Measurements from ENCODE around the gene BTG3. TPM values are rescaled to one million over a fixed set of nuclear protein-coding genes. Genes with fewer than 3 reads are reported as not detected.

The BTG3 gene
- total RNA-seq, 1 donor from 2014 or later, result 4.9 TPM

DNA sequence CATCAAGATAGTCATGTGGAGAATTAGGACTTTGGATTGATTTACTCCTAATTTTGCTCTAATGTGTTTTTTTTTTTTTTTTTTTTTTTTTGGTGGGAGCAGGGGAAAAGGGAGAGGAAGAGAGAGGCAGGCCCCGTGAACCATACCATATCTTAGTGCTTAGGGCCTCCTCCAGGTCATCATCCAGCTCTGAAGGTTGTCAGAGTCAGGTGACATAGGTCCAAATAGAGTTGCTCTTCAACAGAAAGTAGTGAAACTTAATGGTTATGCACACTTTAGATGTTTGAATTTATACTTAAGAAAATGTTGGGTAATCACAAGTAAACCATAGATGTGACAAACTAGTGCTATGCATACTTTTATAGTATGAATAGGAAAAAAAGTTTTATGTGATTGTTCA is 67.7 kb downstream of the BTG3 start:
- no peak for DNase-seq (ENCODE audit: missing footprints)
- no peak for ATAC-seq
- intact Hi-C loops (cut with DNase I), result no loop called here

Other genes starting within 250 kb of the BTG3 start
- gene CXADR, start 99.9 kb downstream of the BTG3 start, total RNA-seq, result 25.5 TPM
- 6.5 TPM for gene C21orf91, start 206.5 kb upstream of the BTG3 start, total RNA-seq